Mesothelial cell of epicardium (in vitro differentiated cells): ENCODE data around the gene SORBS2. TPM values are rescaled to one million over a fixed set of nuclear protein-coding genes. Genes with fewer than 3 reads are reported as not detected.
A peak's percentile ranks its signal among the peaks of the same experiment; 100 is the strongest.

Experiments
- DNase-seq, 2 experiments: peaks; one replicate each; pipeline ENCODE4 v3.0.0; 2021; ENCODE audit warnings: low spot score in 2 of 2; ENCODE audit not compliant: unreplicated experiment in 2 of 2
- H3K27ac Mint-ChIP-seq: 2 replicates; pipeline ENCODE4 v1.8.0; 2021; ENCODE audit warnings: mixed read lengths
- H3K27me3 Mint-ChIP-seq: 2 replicates; pipeline ENCODE4 v1.8.0; 2021; ENCODE audit warnings: low read depth, mixed read lengths
- H3K36me3 Mint-ChIP-seq: 2 replicates; pipeline ENCODE4 v1.8.0; 2021; ENCODE audit warnings: mixed read lengths
- H3K4me1 Mint-ChIP-seq: 2 replicates; pipeline ENCODE4 v1.8.0; 2021; ENCODE audit warnings: mixed read lengths
- H3K4me3 Mint-ChIP-seq: 2 replicates; pipeline ENCODE4 v1.8.0; 2021; ENCODE audit warnings: mild to moderate bottlenecking, moderate library complexity, mixed read lengths
- H3K9me3 Mint-ChIP-seq: 2 replicates; pipeline ENCODE4 v1.8.0; 2021; ENCODE audit warnings: mixed read lengths
- CTCF ChIP-seq: fragments of 200-600 bp; sonication (generic); IDR thresholded peaks from one replicate; pipeline ENCODE4 v1.5.0; 2021; ENCODE audit warnings: antibody characterized with exemption; ENCODE audit not compliant: unreplicated experiment
- total RNA-seq: library from RNA; stranded (reverse); gene quantifications from 3 replicates; pipeline ENCODE4 v1.2.1, GENCODE V29; 2021

SORBS2 gene
- total RNA-seq, 1 donor from 2014 or later = 11.0 TPM

- peaks cover 10% of the 10 kb centered on the region for H3K9me3 Mint-ChIP-seq
- H3K36me3 Mint-ChIP-seq = no peaks in the 10 kb centered on the region
- H3K27ac Mint-ChIP-seq = no peak overlapping the region
- no peak overlapping the region for H3K4me3 Mint-ChIP-seq
- DNase-seq = no peak
- TF ChIP-seq CTCF = no peak
- H3K4me1 Mint-ChIP-seq = peaks cover 20% of the 10 kb centered on the region
- H3K27me3 Mint-ChIP-seq = no peaks in the 10 kb centered on the region
Measured at GRCh38 chr4:185838104-185838452, 26.1 kb upstream of the SORBS2 start.

GRCh38 chr4:185837415-185838103 lies 25.6 kb upstream of the SORBS2 start:
- no peak for TF ChIP-seq CTCF
- Mint-ChIP-seq H3K4me1 (peaks cover 25% of the 10 kb centered on the region), H3K4me3 (no peak overlapping the region), H3K27me3 (no peaks in the 10 kb centered on the region), H3K27ac (peak overlapping the region; percentile 75), H3K36me3 (no peaks in the 10 kb centered on the region), H3K9me3 (peaks cover 10% of the 10 kb centered on the region)
- DNase-seq = no peak

GRCh38 chr4:185836241-185837084 lies 24.5 kb upstream of the SORBS2 start:
- Mint-ChIP-seq H3K27me3 (no peaks in the 10 kb centered on the region), H3K27ac (peak overlapping the region; percentile 75), H3K36me3 (no peaks in the 10 kb centered on the region), H3K9me3 (peaks cover 10% of the 10 kb centered on the region), H3K4me1 (peaks cover 25% of the 10 kb centered on the region), H3K4me3 (no peak overlapping the region)
- DNase-seq = no peak
- no peak for TF ChIP-seq CTCF

- DNase-seq = no peak
- Mint-ChIP-seq H3K27ac (no peak overlapping the region), H3K9me3 (peaks cover 10% of the 10 kb centered on the region), H3K27me3 (no peaks in the 10 kb centered on the region), H3K4me3 (no peak overlapping the region), H3K4me1 (peaks cover 25% of the 10 kb centered on the region), H3K36me3 (no peaks in the 10 kb centered on the region)
- TF ChIP-seq CTCF = no peak
Measured at GRCh38 chr4:185835814-185836213, 23.8 kb upstream of the SORBS2 start.

GRCh38 chr4:185835336-185835735 lies 23.3 kb upstream of the SORBS2 start:
- H3K27ac Mint-ChIP-seq = no peak overlapping the region

More at GRCh38 chr4:185835336-185835735, 23.3 kb upstream of the SORBS2 start:
- no peak overlapping the region for H3K4me3 Mint-ChIP-seq
- peaks cover 25% of the 10 kb centered on the region for H3K4me1 Mint-ChIP-seq
- DNase-seq = no peak
- H3K9me3 Mint-ChIP-seq = peaks cover 10% of the 10 kb centered on the region
- H3K27me3 Mint-ChIP-seq = no peaks in the 10 kb centered on the region
- TF ChIP-seq CTCF = no peak
- H3K36me3 Mint-ChIP-seq = no peaks in the 10 kb centered on the region
